Ascending aorta (tissue), 2 donors: ENCODE measurements around the gene PHAF1. TPM values are rescaled to one million over a fixed set of nuclear protein-coding genes. Genes with fewer than 3 reads are reported as not detected.

Source experiments
- DNase-seq, 2 donors: peaks; one replicate each; pipeline ENCODE4 v3.0.0-alpha.2; 2019; ENCODE audit warnings: low spot score in 2 of 2
- H3K27ac ChIP-seq, 2 donors: fragments of 200-600 bp; sonication (generic); one replicate each; pipeline ENCODE4 v1.5.1; 2016 to 2017; ENCODE audit warnings: mild to moderate bottlenecking in 1 of 2
- H3K27me3 ChIP-seq: fragments of 200-600 bp; sonication (generic); one replicate; pipeline ENCODE4 v1.5.1; 2017
- H3K36me3 ChIP-seq, 2 donors: fragments of 200-600 bp; sonication (generic); one replicate each; pipeline ENCODE4 v1.5.1; 2016
- H3K4me1 ChIP-seq, 2 donors: fragments of 200-600 bp; sonication (generic); one replicate each; pipeline ENCODE4 v1.5.1; 2016 to 2017; ENCODE audit warnings: mild to moderate bottlenecking in 1 of 2
- H3K4me3 ChIP-seq, 2 donors: fragments of 200-600 bp; sonication (generic); one replicate each; pipeline ENCODE4 v1.5.1; 2016 to 2017; ENCODE audit warnings: mild to moderate bottlenecking in 1 of 2
- H3K9me3 ChIP-seq, 2 donors: fragments of 200-600 bp; sonication (generic); one replicate each; pipeline ENCODE4 v1.5.1; 2016
- intact Hi-C: fragments of 100-400 bp; cut with DNase I; formaldehyde crosslinking; loops from one replicate; pipeline ENCODE4 v1.15.1; 2023
- total RNA-seq: library from RNA; depleted of rRNA; stranded (reverse); fragments of >200 nt; gene quantifications from one replicate; pipeline ENCODE4 v1.1.0, GENCODE V29; 2016
- TF ChIP-seq, protein P1 (sequence below), 3 experiments: fragments of 200-600 bp in 2 of 3; fragments of 450-650 bp in 1 of 3; sonication (generic) in 2 of 3; IDR thresholded peaks; one replicate each; pipeline ENCODE4 v1.5.1; 2016 to 2019; ENCODE audit warnings: antibody characterized with exemption in 3 of 3, mild to moderate bottlenecking in 1 of 3, moderate library complexity in 1 of 3

PHAF1 gene
- total RNA-seq, 1 donor from 2014 or later = 4.5 TPM

DNA sequence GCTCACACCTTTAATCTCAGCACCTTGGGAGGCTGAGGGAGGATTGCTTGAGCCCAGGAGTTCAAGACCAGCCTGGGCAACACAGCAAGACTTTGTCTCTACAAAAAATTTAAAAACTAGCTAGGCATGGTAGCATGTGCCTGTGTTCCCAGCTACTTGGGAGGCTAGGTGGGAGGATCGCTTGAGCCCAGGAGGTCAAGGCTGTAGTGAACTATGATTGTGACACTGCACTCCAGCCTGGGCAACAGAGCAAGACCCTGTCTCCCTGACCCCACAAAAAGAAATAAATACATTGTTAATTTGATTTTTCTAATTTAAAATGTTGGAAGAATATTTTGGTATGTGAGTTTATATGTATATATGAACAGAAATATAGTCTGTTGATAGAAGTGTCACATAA is 22.4 kb upstream of the PHAF1 start:
- no peak for DNase-seq
- intact Hi-C loops = no loop called here
- Histone ChIP-seq H3K4me3 (no peak overlapping the region), H3K27me3 (no peaks in the 10 kb centered on the region), H3K9me3 (no peaks in the 10 kb centered on the region), H3K4me1 (peaks cover 0 to 2% of the 10 kb centered on the region in 2 donors), H3K36me3 (peaks cover 0 to 9% of the 10 kb centered on the region in 2 donors), H3K27ac (no peak overlapping the region)
- TF ChIP-seq, protein P1, sequence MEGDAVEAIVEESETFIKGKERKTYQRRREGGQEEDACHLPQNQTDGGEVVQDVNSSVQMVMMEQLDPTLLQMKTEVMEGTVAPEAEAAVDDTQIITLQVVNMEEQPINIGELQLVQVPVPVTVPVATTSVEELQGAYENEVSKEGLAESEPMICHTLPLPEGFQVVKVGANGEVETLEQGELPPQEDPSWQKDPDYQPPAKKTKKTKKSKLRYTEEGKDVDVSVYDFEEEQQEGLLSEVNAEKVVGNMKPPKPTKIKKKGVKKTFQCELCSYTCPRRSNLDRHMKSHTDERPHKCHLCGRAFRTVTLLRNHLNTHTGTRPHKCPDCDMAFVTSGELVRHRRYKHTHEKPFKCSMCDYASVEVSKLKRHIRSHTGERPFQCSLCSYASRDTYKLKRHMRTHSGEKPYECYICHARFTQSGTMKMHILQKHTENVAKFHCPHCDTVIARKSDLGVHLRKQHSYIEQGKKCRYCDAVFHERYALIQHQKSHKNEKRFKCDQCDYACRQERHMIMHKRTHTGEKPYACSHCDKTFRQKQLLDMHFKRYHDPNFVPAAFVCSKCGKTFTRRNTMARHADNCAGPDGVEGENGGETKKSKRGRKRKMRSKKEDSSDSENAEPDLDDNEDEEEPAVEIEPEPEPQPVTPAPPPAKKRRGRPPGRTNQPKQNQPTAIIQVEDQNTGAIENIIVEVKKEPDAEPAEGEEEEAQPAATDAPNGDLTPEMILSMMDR (IDR thresholded peaks at IDR 0.05) = no peak

GRCh38 chr16:67087803-67088202 is 21.9 kb upstream of the PHAF1 start:
- no peaks in the 10 kb centered on the region for H3K27me3 ChIP-seq
- DNase-seq = no peak
- H3K36me3 ChIP-seq = peaks cover 0 to 9% of the 10 kb centered on the region in 2 donors
- H3K27ac ChIP-seq = no peak overlapping the region
- no peak overlapping the region for H3K4me3 ChIP-seq
- H3K9me3 ChIP-seq = no peaks in the 10 kb centered on the region
- H3K4me1 ChIP-seq = peaks cover 0 to 2% of the 10 kb centered on the region in 2 donors
- intact Hi-C loops = no loop called here
- TF ChIP-seq, protein P1 (IDR thresholded peaks at IDR 0.05) = no peak

- intact Hi-C loops = no loop called here
- H3K4me3 ChIP-seq = no peak overlapping the region
- H3K36me3 ChIP-seq = peaks cover 0 to 9% of the 10 kb centered on the region in 2 donors
- H3K27ac ChIP-seq = no peak overlapping the region
- no peak for DNase-seq
- no peaks in the 10 kb centered on the region for H3K9me3 ChIP-seq
- peaks cover 0 to 2% of the 10 kb centered on the region in 2 donors for H3K4me1 ChIP-seq
- TF ChIP-seq, protein P1 (IDR thresholded peaks at IDR 0.05) = no peak
- H3K27me3 ChIP-seq = no peaks in the 10 kb centered on the region
Measured at GRCh38 chr16:67088551-67088950, 21.2 kb upstream of the PHAF1 start.

DNA sequence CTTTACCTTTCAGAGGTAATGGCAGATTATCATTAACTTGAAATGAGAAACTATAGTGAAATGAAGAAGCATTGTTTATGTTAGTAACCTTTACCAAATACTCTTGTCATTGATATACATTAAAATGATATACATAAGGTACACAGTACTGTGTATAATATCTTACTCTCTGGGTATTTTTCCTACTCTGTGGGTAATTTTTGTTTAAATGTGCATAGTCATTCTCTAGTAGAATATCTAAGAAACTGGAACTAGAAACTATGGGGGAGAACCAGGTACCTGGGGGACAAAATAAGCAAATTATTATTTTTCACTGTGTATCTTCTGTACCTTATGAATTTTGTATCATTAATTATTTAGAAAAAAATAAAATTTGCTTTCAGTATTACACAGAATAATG is 20.6 kb upstream of the PHAF1 start:
- Histone ChIP-seq H3K27ac (no peak overlapping the region), H3K4me1 (peaks cover 0 to 2% of the 10 kb centered on the region in 2 donors), H3K4me3 (no peak overlapping the region), H3K36me3 (peaks cover 0 to 9% of the 10 kb centered on the region in 2 donors), H3K9me3 (no peaks in the 10 kb centered on the region), H3K27me3 (no peaks in the 10 kb centered on the region)
- TF ChIP-seq, protein P1 (IDR thresholded peaks at IDR 0.05) = no peak
- intact Hi-C loops = no loop called here
- no peak for DNase-seq

GRCh38 chr16:67091906-67092566 is 17.7 kb upstream of the PHAF1 start:
- no peak for DNase-seq
- intact Hi-C loops = no loop called here

More at GRCh38 chr16:67091906-67092566, 17.7 kb upstream of the PHAF1 start:
- Histone ChIP-seq H3K9me3 (no peaks in the 10 kb centered on the region), H3K4me1 (no peaks in the 10 kb centered on the region), H3K36me3 (no peaks in the 10 kb centered on the region), H3K4me3 (no peak overlapping the region), H3K27me3 (no peaks in the 10 kb centered on the region), H3K27ac (no peak overlapping the region)
- TF ChIP-seq, protein P1 (IDR thresholded peaks at IDR 0.05) = no peak
